ENCODE data around the gene TRPC4AP. TPM values are rescaled to one million over a fixed set of nuclear protein-coding genes. Genes with fewer than 3 reads are reported as not detected.
A peak's percentile ranks its signal among the peaks of the same experiment; 100 is the strongest.
"Not testable (repeated sequence)": the region's sequence is repeated elsewhere in the genome, so short reads cannot be mapped to it uniquely, and the experiment has no call there.

The TRPC4AP gene
- total RNA-seq, 1 donor from 2014 or later = 118 TPM

GRCh38 chr20:35087791-35088190, 4.8 kb downstream of the TRPC4AP start:
- Mint-ChIP-seq H3K36me3 (ENCODE audit: low read depth) (peaks cover 6% of the 10 kb centered on the region), H3K27ac (ENCODE audit: unreplicated experiment) (peak overlapping the region; percentile 10), H3K9me3 (ENCODE audit: low read depth) (no peaks in the 10 kb centered on the region), H3K4me1 (ENCODE audit: low read depth) (peaks cover 45% of the 10 kb centered on the region), H3K27me3 (ENCODE audit: low read depth) (no peaks in the 10 kb centered on the region), H3K4me3 (ENCODE audit: unreplicated experiment) (no peak overlapping the region)
- no peak for DNase-seq (ENCODE audit: low spot score)
- no peak for TF ChIP-seq CTCF (IDR thresholded peaks at IDR 0.05)

- no peak for TF ChIP-seq CTCF (IDR thresholded peaks at IDR 0.05)
- no peak overlapping the region for H3K4me3 Mint-ChIP-seq (ENCODE audit: unreplicated experiment)
- H3K27ac Mint-ChIP-seq (ENCODE audit: unreplicated experiment) = peak overlapping the region; percentile 10
- peaks cover 6% of the 10 kb centered on the region for H3K36me3 Mint-ChIP-seq (ENCODE audit: low read depth)
- H3K4me1 Mint-ChIP-seq (ENCODE audit: low read depth) = peaks cover 46% of the 10 kb centered on the region
- H3K9me3 Mint-ChIP-seq (ENCODE audit: low read depth) = no peaks in the 10 kb centered on the region
- no peaks in the 10 kb centered on the region for H3K27me3 Mint-ChIP-seq (ENCODE audit: low read depth)
- DNase-seq (ENCODE audit: low spot score) = no peak
Observed at GRCh38 chr20:35087355-35087754, 5.3 kb downstream of the TRPC4AP start.

- no peaks in the 10 kb centered on the region for H3K27me3 Mint-ChIP-seq (ENCODE audit: low read depth)
- no peaks in the 10 kb centered on the region for H3K9me3 Mint-ChIP-seq (ENCODE audit: low read depth)
- peaks cover 44% of the 10 kb centered on the region for H3K4me1 Mint-ChIP-seq (ENCODE audit: low read depth)
- H3K36me3 Mint-ChIP-seq (ENCODE audit: low read depth) = peaks cover 4% of the 10 kb centered on the region
- DNase-seq (ENCODE audit: low spot score) = no peak
- no peak for TF ChIP-seq CTCF (IDR thresholded peaks at IDR 0.05)
- no peak overlapping the region for H3K4me3 Mint-ChIP-seq (ENCODE audit: unreplicated experiment)
- H3K27ac Mint-ChIP-seq (ENCODE audit: unreplicated experiment) = peak overlapping the region; percentile 12
Observed at GRCh38 chr20:35085477-35086225, 7.0 kb downstream of the TRPC4AP start.

- peaks cover 4% of the 10 kb centered on the region for H3K36me3 Mint-ChIP-seq (ENCODE audit: low read depth)
- no peak for DNase-seq (ENCODE audit: low spot score)
- no peak overlapping the region for H3K4me3 Mint-ChIP-seq (ENCODE audit: unreplicated experiment)
- no peak for TF ChIP-seq CTCF (IDR thresholded peaks at IDR 0.05)
- peaks cover 46% of the 10 kb centered on the region for H3K4me1 Mint-ChIP-seq (ENCODE audit: low read depth)
- H3K27ac Mint-ChIP-seq (ENCODE audit: unreplicated experiment) = no peak overlapping the region
- H3K9me3 Mint-ChIP-seq (ENCODE audit: low read depth) = no peaks in the 10 kb centered on the region
- H3K27me3 Mint-ChIP-seq (ENCODE audit: low read depth) = no peaks in the 10 kb centered on the region
Observed at GRCh38 chr20:35084998-35085397, 7.6 kb downstream of the TRPC4AP start.

- not testable (repeated sequence) for H3K27me3 Mint-ChIP-seq (ENCODE audit: low read depth)
Observed at GRCh38 chr20:35080348-35080642, 12.3 kb downstream of the TRPC4AP start.

More at GRCh38 chr20:35080348-35080642, 12.3 kb downstream of the TRPC4AP start:
- DNase-seq (ENCODE audit: low spot score); H3K4me3 Mint-ChIP-seq (ENCODE audit: unreplicated experiment); H3K9me3 Mint-ChIP-seq (ENCODE audit: low read depth): not testable (repeated sequence)
- peaks cover 31% of the 10 kb centered on the region for H3K36me3 Mint-ChIP-seq (ENCODE audit: low read depth)
- peak overlapping the region; percentile 22 for H3K27ac Mint-ChIP-seq (ENCODE audit: unreplicated experiment)
- H3K4me1 Mint-ChIP-seq (ENCODE audit: low read depth) = peaks cover 28% of the 10 kb centered on the region
